ENCODE data around the gene FKBP8.

FKBP8 gene

DNA sequence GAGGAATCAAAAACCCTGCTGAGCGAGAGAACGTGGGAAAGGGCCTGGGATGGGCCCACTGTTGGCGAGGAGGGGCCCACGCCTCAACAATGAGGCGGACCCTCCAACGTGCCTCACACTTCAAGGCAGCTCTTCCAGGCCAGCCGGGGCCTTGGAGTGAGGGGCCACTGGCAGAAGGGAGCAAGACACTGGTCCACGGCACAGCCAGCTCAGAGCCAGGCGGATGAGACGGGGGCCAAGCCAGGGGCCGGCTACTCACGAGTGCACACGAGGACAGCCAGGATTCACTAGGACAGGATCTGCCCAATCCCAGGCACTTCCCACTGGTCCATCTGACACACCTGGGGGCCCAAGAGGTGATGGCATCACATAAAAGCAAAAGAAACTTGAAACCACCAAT is 42.0 kb downstream of the FKBP8 start:
- TF ChIP-seq, protein P1, sequence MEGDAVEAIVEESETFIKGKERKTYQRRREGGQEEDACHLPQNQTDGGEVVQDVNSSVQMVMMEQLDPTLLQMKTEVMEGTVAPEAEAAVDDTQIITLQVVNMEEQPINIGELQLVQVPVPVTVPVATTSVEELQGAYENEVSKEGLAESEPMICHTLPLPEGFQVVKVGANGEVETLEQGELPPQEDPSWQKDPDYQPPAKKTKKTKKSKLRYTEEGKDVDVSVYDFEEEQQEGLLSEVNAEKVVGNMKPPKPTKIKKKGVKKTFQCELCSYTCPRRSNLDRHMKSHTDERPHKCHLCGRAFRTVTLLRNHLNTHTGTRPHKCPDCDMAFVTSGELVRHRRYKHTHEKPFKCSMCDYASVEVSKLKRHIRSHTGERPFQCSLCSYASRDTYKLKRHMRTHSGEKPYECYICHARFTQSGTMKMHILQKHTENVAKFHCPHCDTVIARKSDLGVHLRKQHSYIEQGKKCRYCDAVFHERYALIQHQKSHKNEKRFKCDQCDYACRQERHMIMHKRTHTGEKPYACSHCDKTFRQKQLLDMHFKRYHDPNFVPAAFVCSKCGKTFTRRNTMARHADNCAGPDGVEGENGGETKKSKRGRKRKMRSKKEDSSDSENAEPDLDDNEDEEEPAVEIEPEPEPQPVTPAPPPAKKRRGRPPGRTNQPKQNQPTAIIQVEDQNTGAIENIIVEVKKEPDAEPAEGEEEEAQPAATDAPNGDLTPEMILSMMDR (IDR thresholded peaks at IDR 0.05; ENCODE audit: insufficient read depth, low read length, poor library complexity, severe bottlenecking), result no peak
- Histone ChIP-seq H3K27me3 (replicated peaks; ENCODE audit: control insufficient read depth, insufficient read depth, low read length) (no peaks in the 10 kb centered on the region), H3K36me3 (ENCODE audit: control insufficient read depth, insufficient read depth, low read length) (peaks cover 2% of the 10 kb centered on the region), H3K4me3 (replicated peaks; ENCODE audit: low read depth, low read length) (no peak overlapping the region)
- no peak for DNase-seq (ENCODE audit: extremely low read depth, insufficient read length)

DNA sequence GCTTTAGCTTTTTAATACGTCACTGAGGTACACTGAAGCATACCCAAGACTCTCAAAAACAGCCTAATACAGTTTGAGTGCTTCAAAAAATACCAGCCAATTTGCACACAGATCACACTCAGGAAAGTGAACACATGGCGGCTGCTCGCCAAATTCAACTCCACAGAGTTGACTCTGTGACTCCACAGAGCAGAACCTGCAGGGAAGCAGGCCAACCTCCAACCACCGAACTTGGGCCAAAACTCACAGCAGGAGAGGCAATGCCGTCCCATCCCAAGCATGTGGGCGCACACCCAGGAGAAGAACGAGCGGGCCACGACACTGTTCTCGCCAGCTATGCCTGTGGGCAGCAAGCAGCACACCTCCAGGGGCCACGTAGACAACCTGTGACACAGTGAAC is 42.6 kb downstream of the FKBP8 start:
- TF ChIP-seq, protein P1 (IDR thresholded peaks at IDR 0.05; ENCODE audit: insufficient read depth, low read length, poor library complexity, severe bottlenecking), result no peak
- H3K4me3 ChIP-seq (replicated peaks; ENCODE audit: low read depth, low read length), result no peak overlapping the region
- DNase-seq (ENCODE audit: extremely low read depth, insufficient read length), result no peak
- H3K27me3 ChIP-seq (replicated peaks; ENCODE audit: control insufficient read depth, insufficient read depth, low read length), result no peaks in the 10 kb centered on the region
- peaks cover 2% of the 10 kb centered on the region for H3K36me3 ChIP-seq (ENCODE audit: control insufficient read depth, insufficient read depth, low read length)

DNA sequence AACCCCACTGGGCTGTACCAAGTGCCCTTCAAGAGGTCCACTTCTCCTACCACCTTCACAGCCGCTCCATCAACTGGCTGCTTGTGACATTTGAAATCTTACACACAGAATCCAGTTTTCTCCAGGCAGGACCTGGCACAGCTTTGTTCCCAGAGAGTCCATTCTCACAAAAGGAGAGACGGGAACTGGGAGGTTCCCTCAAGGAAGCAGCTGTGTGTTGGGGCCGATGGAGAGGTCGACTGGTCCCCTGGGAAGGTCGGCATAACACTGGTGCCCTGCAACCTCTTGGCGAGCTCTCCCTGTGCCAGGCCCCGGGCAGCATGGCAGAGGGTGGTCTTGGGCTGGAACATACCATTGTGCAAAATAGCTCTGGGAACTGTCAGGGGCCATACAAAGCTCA is 43.0 kb downstream of the FKBP8 start:
- Histone ChIP-seq H3K4me3 (replicated peaks; ENCODE audit: low read depth, low read length) (no peak overlapping the region), H3K36me3 (ENCODE audit: control insufficient read depth, insufficient read depth, low read length) (peaks cover 2% of the 10 kb centered on the region; the same call in 1 of the 2 replicates), H3K27me3 (replicated peaks; ENCODE audit: control insufficient read depth, insufficient read depth, low read length) (no peaks in the 10 kb centered on the region)
- no peak for DNase-seq (ENCODE audit: extremely low read depth, insufficient read length)
- TF ChIP-seq, protein P1 (IDR thresholded peaks at IDR 0.05; ENCODE audit: insufficient read depth, low read length, poor library complexity, severe bottlenecking), result no peak

DNA sequence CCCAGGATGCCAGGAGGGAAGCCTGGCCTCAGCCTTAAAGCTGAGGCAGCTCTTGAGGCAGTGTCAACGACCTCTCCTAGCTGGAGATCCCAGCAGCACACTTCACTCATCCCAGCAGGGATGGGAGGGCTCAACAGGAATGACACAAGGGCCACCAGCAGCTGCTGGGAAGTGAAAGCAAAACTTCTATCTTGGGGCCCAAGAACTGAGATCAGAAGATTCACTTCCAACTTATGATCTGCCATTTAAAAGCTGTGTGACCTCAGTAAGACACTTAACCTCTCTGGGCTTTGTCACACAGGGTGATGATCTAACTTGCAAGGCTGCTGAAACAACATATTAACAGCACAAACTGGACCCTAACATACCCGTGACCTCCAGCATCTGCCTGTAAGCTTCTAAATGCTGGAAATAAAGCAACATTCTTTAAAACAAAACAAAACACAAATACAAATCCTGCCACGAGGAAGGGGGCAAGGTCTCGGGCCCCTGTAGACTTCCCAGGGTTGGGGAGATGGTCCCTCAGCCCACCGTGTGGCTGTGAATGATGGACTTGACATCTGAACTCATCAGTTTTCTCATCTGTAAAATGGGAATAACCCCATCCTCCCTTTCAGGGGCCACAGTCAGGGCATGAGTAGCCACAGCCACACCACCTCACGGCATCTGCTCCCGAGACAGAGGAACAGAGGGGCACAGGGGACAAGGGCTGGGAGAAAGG is 44.2 kb downstream of the FKBP8 start:
- no peak for DNase-seq (ENCODE audit: extremely low read depth, insufficient read length)
- Histone ChIP-seq H3K4me3 (replicated peaks; ENCODE audit: low read depth, low read length) (no peak overlapping the region), H3K36me3 (ENCODE audit: control insufficient read depth, insufficient read depth, low read length) (peaks cover 2% of the 10 kb centered on the region; the same call in 1 of the 2 replicates), H3K27me3 (replicated peaks; ENCODE audit: control insufficient read depth, insufficient read depth, low read length) (no peaks in the 10 kb centered on the region)
- TF ChIP-seq, protein P1 (IDR thresholded peaks at IDR 0.05; ENCODE audit: insufficient read depth, low read length, poor library complexity, severe bottlenecking), result no peak

DNA sequence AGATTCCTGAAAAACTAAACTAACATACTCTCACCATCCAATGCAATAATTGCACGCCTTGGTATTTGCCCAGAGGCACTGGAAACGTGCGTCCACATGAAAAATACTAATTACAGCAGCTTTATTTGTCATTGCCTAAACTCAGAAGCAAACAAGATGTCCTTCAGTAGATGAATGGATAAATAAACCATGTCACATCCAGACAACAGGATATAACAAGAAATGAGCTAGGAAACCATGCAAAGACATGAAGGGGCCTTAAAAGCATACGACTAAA is 46.5 kb downstream of the FKBP8 start:
- peaks cover 2% of the 10 kb centered on the region; the same call in 1 of the 2 replicates for H3K36me3 ChIP-seq (ENCODE audit: control insufficient read depth, insufficient read depth, low read length)
- no peaks in the 10 kb centered on the region for H3K27me3 ChIP-seq (replicated peaks; ENCODE audit: control insufficient read depth, insufficient read depth, low read length)
- H3K4me3 ChIP-seq (replicated peaks; ENCODE audit: low read depth, low read length), result no peak overlapping the region
- DNase-seq (ENCODE audit: extremely low read depth, insufficient read length), result no peak
- TF ChIP-seq, protein P1 (IDR thresholded peaks at IDR 0.05; ENCODE audit: insufficient read depth, low read length, poor library complexity, severe bottlenecking), result no peak
